RWPE2 (cell line): ENCODE results near the gene PIP5K1A.

Source experiments
- ATAC-seq: fragments of 200-7000 bp; cut with Tn5 transposase; 3 replicates; pipeline ENCODE4 v1.9.1; 2021; ENCODE audit warnings: low read depth
- DNase-seq: peaks from one replicate; pipeline ENCODE4 v3.0.0-alpha.2; 2020; ENCODE audit warnings: low spot score
- H3K27ac ChIP-seq: fragments of 450-650 bp; 2 replicates; pipeline ENCODE4 v1.5.1; 2017; ENCODE audit warnings: mild to moderate bottlenecking; ENCODE audit not compliant: poor library complexity, severe bottlenecking
- H3K27me3 ChIP-seq: fragments of 250-450 bp; sonication (Bioruptor Pico); 2 replicates; pipeline ENCODE4 v1.5.1; 2021; ENCODE audit warnings: mild to moderate bottlenecking, moderate library complexity; ENCODE audit not compliant: insufficient read depth, poor library complexity, severe bottlenecking
- H3K36me3 ChIP-seq: fragments of 250-450 bp; sonication (Bioruptor Pico); 2 replicates; pipeline ENCODE4 v1.5.1; 2020; ENCODE audit warnings: low read depth, mild to moderate bottlenecking, moderate library complexity
- H3K4me1 ChIP-seq: fragments of 250-450 bp; sonication (Bioruptor Pico); 2 replicates; pipeline ENCODE4 v1.5.1; 2021; ENCODE audit warnings: mild to moderate bottlenecking, moderate library complexity; ENCODE audit not compliant: insufficient read depth, poor library complexity, severe bottlenecking
- H3K4me3 ChIP-seq: fragments of 250-450 bp; sonication (Bioruptor Pico); 2 replicates; pipeline ENCODE4 v1.5.1; 2021; ENCODE audit warnings: mild to moderate bottlenecking, moderate library complexity; ENCODE audit not compliant: severe bottlenecking
- H3K9me3 ChIP-seq: fragments of 250-450 bp; sonication (Bioruptor Pico); 2 replicates; pipeline ENCODE4 v1.5.1; 2021; ENCODE audit warnings: mild to moderate bottlenecking, moderate library complexity; ENCODE audit not compliant: severe bottlenecking
- CTCF ChIP-seq: fragments of 450-650 bp; IDR thresholded peaks from one replicate; pipeline ENCODE4 v1.5.1; 2017; ENCODE audit warnings: mild to moderate bottlenecking, moderate library complexity; ENCODE audit not compliant: poor library complexity, severe bottlenecking

Gene PIP5K1A

GRCh38 chr1:151277249-151277648 lies 78.9 kb downstream of the PIP5K1A start:
- DNase-seq (no peak), ATAC-seq (no peak)
- no peaks in the 10 kb centered on the region for H3K4me1 ChIP-seq
- H3K27me3 ChIP-seq, result no peaks in the 10 kb centered on the region
- no peak overlapping the region for H3K4me3 ChIP-seq
- no peaks in the 10 kb centered on the region for H3K36me3 ChIP-seq
- H3K9me3 ChIP-seq, result no peaks in the 10 kb centered on the region
- TF ChIP-seq CTCF, result no peak
- H3K27ac ChIP-seq, result no peak overlapping the region

- ATAC-seq (peak; percentile 25), DNase-seq (peak; percentile 97)
- Histone ChIP-seq H3K4me1 (no peaks in the 10 kb centered on the region), H3K27me3 (no peaks in the 10 kb centered on the region), H3K9me3 (no peaks in the 10 kb centered on the region), H3K36me3 (peaks cover 6% of the 10 kb centered on the region), H3K27ac (peak overlapping the region; percentile 83), H3K4me3 (peak overlapping the region; percentile 64)
- TF ChIP-seq CTCF, result peak; percentile 13
These were observed 83.0 kb downstream of the PIP5K1A start for GRCh38 chr1:151281225-151281968.

- Histone ChIP-seq H3K9me3 (no peaks in the 10 kb centered on the region), H3K4me3 (peak within 1 kb of the TSS; percentile 64), H3K4me1 (no peaks in the 10 kb centered on the region), H3K27me3 (no peaks in the 10 kb centered on the region), H3K36me3 (peaks cover 6% of the 10 kb centered on the region), H3K27ac (peak within 1 kb of the TSS; percentile 83)
- peak; percentile 95 for ATAC-seq
- TF ChIP-seq CTCF, result no peak
- DNase-seq, result peak; percentile 100
These were observed 83.9 kb downstream of the PIP5K1A start, which contains the start of gene ZNF687 for GRCh38 chr1:151281969-151282882. Gene ZNF687 (plus strand): TSS chr1:151282299. CDS start chr1:151286292, 3,993 bp downstream.

- Histone ChIP-seq H3K27ac (peak overlapping the region; percentile 83), H3K4me3 (peak overlapping the region; percentile 64), H3K4me1 (no peaks in the 10 kb centered on the region), H3K36me3 (peaks cover 13% of the 10 kb centered on the region), H3K27me3 (no peaks in the 10 kb centered on the region), H3K9me3 (no peaks in the 10 kb centered on the region)
- peak; percentile 1; the same call in 1 of the 3 replicates for ATAC-seq
- TF ChIP-seq CTCF, result no peak
- DNase-seq, result no peak
These were observed 84.8 kb downstream of the PIP5K1A start for GRCh38 chr1:151282883-151283725.
